ENCODE results near the gene ADCK1. TPM values are rescaled to one million over a fixed set of nuclear protein-coding genes. Genes with fewer than 3 reads are reported as not detected.

ADCK1 gene
- polyA plus RNA-seq, 2 of the 4 experiments (the other 2 are of a cell fraction), result 6.6 to 8.1 TPM

DNA sequence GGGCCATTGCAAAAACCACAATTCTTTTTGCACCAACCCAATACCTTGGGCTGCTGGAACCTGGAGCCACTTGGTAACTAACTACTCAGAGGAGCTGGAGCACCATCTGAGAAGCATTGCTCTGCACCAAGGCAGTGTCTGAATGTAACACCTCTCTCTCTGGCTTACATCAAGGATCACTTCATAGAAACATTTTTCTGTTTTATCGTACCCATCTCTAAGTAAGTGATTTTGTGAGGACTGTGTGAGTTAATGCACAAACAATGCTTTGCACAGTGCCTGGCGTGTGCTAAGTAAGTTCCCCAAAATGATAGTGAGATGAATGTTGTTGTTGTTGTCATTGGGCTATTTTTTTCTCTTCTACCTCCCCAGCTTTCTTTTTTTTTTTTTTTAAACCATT, 111.4 kb downstream of the ADCK1 start:
- Histone ChIP-seq H3K9me3 (no peaks in the 10 kb centered on the region), H3K4me2 (no peak overlapping the region), H3K4me1 (no peaks in the 10 kb centered on the region), H3K27ac (no peak overlapping the region), H3K4me3 (no peak overlapping the region)
- POLR2A ChIA-PET, result no interaction called here
- TF ChIP-seq RFX5 (IDR thresholded peaks at IDR 0.05) (no peak), RCOR1 (IDR thresholded peaks at IDR 0.05; ENCODE audit: low read depth, low read length) (no peak), RNF2 (IDR thresholded peaks at IDR 0.05; ENCODE audit: borderline replicate concordance, low read depth) (no peak), NR3C1 (IDR thresholded peaks at IDR 0.05) (no peak), MAFK (IDR thresholded peaks at IDR 0.05; ENCODE audit: partially characterized antibody) (no peak), PHF8 (IDR thresholded peaks at IDR 0.05; ENCODE audit: borderline replicate concordance, low read depth) (no peak), JUNB (IDR thresholded peaks at IDR 0.05) (no peak), ZFP36 (IDR thresholded peaks at IDR 0.05; ENCODE audit: borderline replicate concordance, partially characterized antibody) (no peak), EHF (CRISPR knock-in tag; IDR thresholded peaks at IDR 0.05) (no peak), ZSCAN20 (CRISPR knock-in tag; IDR thresholded peaks at IDR 0.05) (no peak), EP300 (IDR thresholded peaks at IDR 0.05) (no peak)
- TF ChIP-seq, protein P1, sequence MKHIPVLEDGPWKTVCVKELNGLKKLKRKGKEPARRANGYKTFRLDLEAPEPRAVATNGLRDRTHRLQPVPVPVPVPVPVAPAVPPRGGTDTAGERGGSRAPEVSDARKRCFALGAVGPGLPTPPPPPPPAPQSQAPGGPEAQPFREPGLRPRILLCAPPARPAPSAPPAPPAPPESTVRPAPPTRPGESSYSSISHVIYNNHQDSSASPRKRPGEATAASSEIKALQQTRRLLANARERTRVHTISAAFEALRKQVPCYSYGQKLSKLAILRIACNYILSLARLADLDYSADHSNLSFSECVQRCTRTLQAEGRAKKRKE (CRISPR knock-in tag; IDR thresholded peaks at IDR 0.05; ENCODE audit: low read depth), result no peak
- TF ChIP-seq, protein P2, sequence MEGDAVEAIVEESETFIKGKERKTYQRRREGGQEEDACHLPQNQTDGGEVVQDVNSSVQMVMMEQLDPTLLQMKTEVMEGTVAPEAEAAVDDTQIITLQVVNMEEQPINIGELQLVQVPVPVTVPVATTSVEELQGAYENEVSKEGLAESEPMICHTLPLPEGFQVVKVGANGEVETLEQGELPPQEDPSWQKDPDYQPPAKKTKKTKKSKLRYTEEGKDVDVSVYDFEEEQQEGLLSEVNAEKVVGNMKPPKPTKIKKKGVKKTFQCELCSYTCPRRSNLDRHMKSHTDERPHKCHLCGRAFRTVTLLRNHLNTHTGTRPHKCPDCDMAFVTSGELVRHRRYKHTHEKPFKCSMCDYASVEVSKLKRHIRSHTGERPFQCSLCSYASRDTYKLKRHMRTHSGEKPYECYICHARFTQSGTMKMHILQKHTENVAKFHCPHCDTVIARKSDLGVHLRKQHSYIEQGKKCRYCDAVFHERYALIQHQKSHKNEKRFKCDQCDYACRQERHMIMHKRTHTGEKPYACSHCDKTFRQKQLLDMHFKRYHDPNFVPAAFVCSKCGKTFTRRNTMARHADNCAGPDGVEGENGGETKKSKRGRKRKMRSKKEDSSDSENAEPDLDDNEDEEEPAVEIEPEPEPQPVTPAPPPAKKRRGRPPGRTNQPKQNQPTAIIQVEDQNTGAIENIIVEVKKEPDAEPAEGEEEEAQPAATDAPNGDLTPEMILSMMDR (IDR thresholded peaks at IDR 0.05), result no peak
- TF ChIP-seq, protein P3, sequence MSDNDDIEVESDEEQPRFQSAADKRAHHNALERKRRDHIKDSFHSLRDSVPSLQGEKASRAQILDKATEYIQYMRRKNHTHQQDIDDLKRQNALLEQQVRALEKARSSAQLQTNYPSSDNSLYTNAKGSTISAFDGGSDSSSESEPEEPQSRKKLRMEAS (IDR thresholded peaks at IDR 0.05), result no peak
- TF ChIP-seq, protein P4, sequence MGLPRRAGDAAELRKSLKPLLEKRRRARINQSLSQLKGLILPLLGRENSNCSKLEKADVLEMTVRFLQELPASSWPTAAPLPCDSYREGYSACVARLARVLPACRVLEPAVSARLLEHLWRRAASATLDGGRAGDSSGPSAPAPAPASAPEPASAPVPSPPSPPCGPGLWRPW (IDR thresholded peaks at IDR 0.05), result no peak
- FAIRE-seq, result no peak
- 85% methylated on average over 2 of the region's 2 CpGs for WGBS (ENCODE audit: missing lambda C conversion rate)
- DNase-seq (ENCODE audit: low read depth in 1 of 2, low spot score in 1 of 2), result no peak
- ATAC-seq, result no peak
- CTCF ChIA-PET, result interaction anchor here (1.0 to 1.7 kb wide), 2 partner anchors 9 to 22 kb away, joined by 3 to 6 read pairs; no protein-coding TSS in a partner anchor

DNA sequence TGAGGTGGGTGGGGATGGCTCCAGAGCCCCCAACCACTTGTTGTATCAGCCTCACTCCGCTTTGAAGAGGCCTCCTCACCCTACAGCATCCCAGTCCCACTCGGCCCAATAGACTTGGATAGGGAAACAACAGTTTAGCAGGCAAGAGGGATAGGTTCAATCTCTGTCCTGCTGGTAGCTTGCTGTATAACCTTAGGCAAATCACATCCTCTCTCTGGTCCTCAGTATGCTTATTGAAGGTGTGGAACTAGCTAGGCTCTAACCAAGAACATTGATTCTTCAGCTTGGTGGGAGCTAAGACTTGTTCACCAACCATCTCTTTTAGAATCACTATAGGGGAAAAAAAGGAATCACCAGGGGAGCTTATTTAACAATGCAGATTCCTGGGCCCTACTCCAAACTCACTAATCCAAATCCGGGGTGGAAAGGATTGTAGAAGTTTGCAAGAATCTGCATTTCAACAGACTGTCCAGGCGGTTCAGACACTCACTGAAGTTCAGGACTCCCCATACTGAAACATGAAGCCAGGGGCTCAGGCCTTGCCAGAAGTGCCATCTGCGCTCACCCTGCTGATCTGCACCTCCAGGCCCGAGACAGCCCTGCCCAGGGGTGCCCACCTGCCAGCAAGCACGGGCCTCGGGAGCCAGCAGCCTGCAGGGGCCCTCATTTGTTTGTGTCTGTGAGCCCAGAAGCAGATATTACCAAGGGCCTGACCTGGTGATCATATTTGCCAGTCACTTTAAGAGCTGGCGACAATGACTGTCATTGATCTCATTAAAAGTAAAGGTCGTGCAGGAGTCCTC, 113.0 kb downstream of the ADCK1 start:
- TF ChIP-seq RAD21 (conservative IDR thresholded peaks at IDR 0.05 in 1 of 2, IDR thresholded peaks at IDR 0.05 in 1 of 2) (no peak), KDM5A (IDR thresholded peaks at IDR 0.05) (no peak), JUN (IDR thresholded peaks at IDR 0.05) (no peak), FOSL2 (IDR thresholded peaks at IDR 0.05) (no peak), FOSL2 (CRISPR knock-in tag; IDR thresholded peaks at IDR 0.05) (no peak), ESRRA (IDR thresholded peaks at IDR 0.05; ENCODE audit: borderline replicate concordance, low read length) (no peak), CEBPB (IDR thresholded peaks at IDR 0.05) (no peak), JUNB (IDR thresholded peaks at IDR 0.05) (no peak), HDAC2 (IDR thresholded peaks at IDR 0.05) (no peak), SREBF2 (IDR thresholded peaks at IDR 0.05) (no peak), MAZ (IDR thresholded peaks at IDR 0.05; ENCODE audit: borderline replicate concordance, low read depth, low read length) (no peak), TP53 (CRISPR knock-in tag; IDR thresholded peaks at IDR 0.05) (no peak), CHD4 (IDR thresholded peaks at IDR 0.05; ENCODE audit: borderline replicate concordance) (no peak), NPAS2 (CRISPR knock-in tag; IDR thresholded peaks at IDR 0.05; ENCODE audit: borderline replicate concordance) (no peak), HOXB13 (CRISPR knock-in tag; IDR thresholded peaks at IDR 0.05; ENCODE audit: low read depth) (no peak)
- TF ChIP-seq, protein P1 (CRISPR knock-in tag; IDR thresholded peaks at IDR 0.05; ENCODE audit: low read depth), result no peak
- TF ChIP-seq, protein P5, sequence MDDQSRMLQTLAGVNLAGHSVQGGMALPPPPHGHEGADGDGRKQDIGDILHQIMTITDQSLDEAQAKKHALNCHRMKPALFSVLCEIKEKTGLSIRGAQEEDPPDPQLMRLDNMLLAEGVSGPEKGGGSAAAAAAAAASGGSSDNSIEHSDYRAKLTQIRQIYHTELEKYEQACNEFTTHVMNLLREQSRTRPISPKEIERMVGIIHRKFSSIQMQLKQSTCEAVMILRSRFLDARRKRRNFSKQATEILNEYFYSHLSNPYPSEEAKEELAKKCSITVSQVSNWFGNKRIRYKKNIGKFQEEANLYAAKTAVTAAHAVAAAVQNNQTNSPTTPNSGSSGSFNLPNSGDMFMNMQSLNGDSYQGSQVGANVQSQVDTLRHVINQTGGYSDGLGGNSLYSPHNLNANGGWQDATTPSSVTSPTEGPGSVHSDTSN (IDR thresholded peaks at IDR 0.05), result no peak
- FAIRE-seq (no peak), DNase-seq (ENCODE audit: low read depth in 1 of 2, low spot score in 1 of 2) (no peak), ATAC-seq (no peak)
- WGBS (ENCODE audit: missing lambda C conversion rate), result 59% methylated on average over 6 of the region's 10 CpGs
- Histone ChIP-seq H3K4me1 (no peaks in the 10 kb centered on the region), H3K27ac (no peak overlapping the region), H3K4me3 (no peak overlapping the region), H3K4me2 (no peak overlapping the region), H3K9me3 (no peaks in the 10 kb centered on the region)
- ChIA-PET CTCF (interaction anchor here (0.9 kb wide), 1 partner anchor 10 kb away, joined by 3 read pairs; no protein-coding TSS in a partner anchor), POLR2A (no interaction called here)
